HepG2 (cell line): ENCODE measurements around the gene BCAN. TPM values are rescaled to one million over a fixed set of nuclear protein-coding genes. Genes with fewer than 3 reads are reported as not detected.

Experiments used
- CBX1 ChIP-seq: IDR thresholded peaks from one replicate; pipeline ENCODE4 v1.6.1; 2016; ENCODE audit warnings: antibody characterized with exemption, low read depth
- DPF2 ChIP-seq: sonication (generic); formaldehyde crosslinking; IDR thresholded peaks from 2 replicates; pipeline ENCODE4 v1.4.0; 2020; ENCODE audit warnings: mild to moderate bottlenecking, low read depth, missing genetic modification reagents, borderline replicate concordance
- HIC2 ChIP-seq: sonication (generic); formaldehyde crosslinking; IDR thresholded peaks from 2 replicates; pipeline ENCODE4 v1.9.0; 2022; ENCODE audit warnings: low read depth, missing genetic modification reagents
- HNF4A ChIP-seq: sonication (generic); formaldehyde crosslinking; IDR thresholded peaks from 2 replicates; pipeline ENCODE4 v1.4.0; 2020; ENCODE audit warnings: missing genetic modification reagents
- KIAA2018 ChIP-seq: sonication (generic); formaldehyde crosslinking; IDR thresholded peaks from 2 replicates; pipeline ENCODE4 v1.5.0; 2020; ENCODE audit warnings: mild to moderate bottlenecking, missing genetic modification reagents, borderline replicate concordance
- KLF13 ChIP-seq: sonication (generic); formaldehyde crosslinking; IDR thresholded peaks from 2 replicates; pipeline ENCODE4 v1.4.0; 2020; ENCODE audit warnings: mild to moderate bottlenecking, missing genetic modification reagents
- MAZ ChIP-seq, 2 experiments: sonication (generic) in 1 of 2; formaldehyde crosslinking in 1 of 2; IDR thresholded peaks; 2 replicates each; pipeline versions ENCODE4 v1.5.0 to v1.6.1; 2012 to 2020; ENCODE audit warnings: low read depth in 2 of 2, mild to moderate bottlenecking in 2 of 2, borderline replicate concordance in 1 of 2, improper control_type of control experiment in 1 of 2, low read length in 1 of 2, missing genetic modification reagents in 1 of 2, moderate library complexity in 1 of 2
- MIER2 ChIP-seq: IDR thresholded peaks from 2 replicates; pipeline ENCODE4 v1.6.1; 2016; ENCODE audit warnings: missing biosample characterization, missing genetic modification reagents
- PCBP1 ChIP-seq: fragments of 200-400 bp; formaldehyde crosslinking; IDR thresholded peaks from 2 replicates; pipeline ENCODE4 v1.6.1; 2017; ENCODE audit warnings: mild to moderate bottlenecking, low read depth, low read length, borderline replicate concordance
- PRMT3 ChIP-seq: sonication (generic); formaldehyde crosslinking; IDR thresholded peaks from 2 replicates; pipeline ENCODE4 v1.8.1; 2022; ENCODE audit warnings: low read depth, mild to moderate bottlenecking, moderate library complexity, missing genetic modification reagents, borderline replicate concordance
- RFX3 ChIP-seq: IDR thresholded peaks from 2 replicates; pipeline ENCODE4 v1.6.1; 2016; ENCODE audit warnings: missing biosample characterization, missing genetic modification reagents
- SIN3B ChIP-seq: fragments of 150-350 bp; IDR thresholded peaks from 2 replicates; pipeline ENCODE4 v1.6.1; 2014; ENCODE audit warnings: low read length
- TBL1XR1 ChIP-seq: fragments of 150-350 bp; IDR thresholded peaks from 2 replicates; pipeline ENCODE4 v1.6.1; 2014; ENCODE audit warnings: borderline replicate concordance, low read length; ENCODE audit not compliant: partially characterized antibody
- TFDP1 ChIP-seq: IDR thresholded peaks from 2 replicates; pipeline ENCODE4 v1.6.1; 2016; ENCODE audit warnings: missing compliant biosample characterization, missing genetic modification reagents, borderline replicate concordance
- ZFY ChIP-seq: sonication (generic); formaldehyde crosslinking; IDR thresholded peaks from 2 replicates; pipeline ENCODE4 v1.4.0; 2020; ENCODE audit warnings: missing genetic modification reagents
- ZNF30 ChIP-seq: sonication (generic); formaldehyde crosslinking; IDR thresholded peaks from 2 replicates; pipeline ENCODE4 v1.5.0; 2020; ENCODE audit warnings: mild to moderate bottlenecking, missing genetic modification reagents
- ZNF331 ChIP-seq: sonication (generic); formaldehyde crosslinking; IDR thresholded peaks from 2 replicates; pipeline ENCODE4 v1.4.0; 2020; ENCODE audit warnings: missing genetic modification reagents
- ZSCAN29 ChIP-seq: sonication (generic); formaldehyde crosslinking; conservative IDR thresholded peaks from 2 replicates; pipeline ENCODE4 v1.4.0; 2020; ENCODE audit warnings: mild to moderate bottlenecking, missing genetic modification reagents
- ZSCAN9 ChIP-seq: IDR thresholded peaks from 2 replicates; pipeline ENCODE4 v1.6.1; 2016; ENCODE audit warnings: borderline replicate concordance
- polyA plus RNA-seq, 8 experiments: library from polyadenylated mRNA; depleted of rRNA in 3 of 8; stranded (reverse) in 7 of 8; unstranded in 1 of 8; fragments of >200 nt; fragmentation: Illumina TruSeq in 4 of 8; extraction: Trizol in 4 of 8; gene quantifications; 2 replicates each; pipeline versions ENCODE4 v1.2.1 to v1.2.3, GENCODE V29; 2011 to 2016; ENCODE audit warnings: low read depth in 4 of 8, missing spikeins in 1 of 8, mixed read lengths in 1 of 8; ENCODE audit not compliant: insufficient read depth in 1 of 8
- total RNA-seq, 5 experiments: library from RNA; depleted of rRNA; stranded (reverse); fragments of >200 nt; fragmentation: Illumina TruSeq; extraction: Trizol; gene quantifications; 2 replicates each; pipeline ENCODE4 v1.2.3, GENCODE V29; 2016; ENCODE audit warnings: low read depth in 1 of 5

BCAN gene
- total and polyA plus RNA-seq, 2 of the 13 experiments (the other 11 are each of a cell fraction or from before 2014, with no cell fraction given) = not detected

GRCh38 chr1:156601122-156601830 lies 40.6 kb upstream of the BCAN start, which contains the start of gene GPATCH4 (continued):
- TF ChIP-seq KIAA2018 (no peak), MAZ (IDR thresholded peaks at IDR 0.05; ENCODE audit: borderline replicate concordance, low read depth, low read length) (no peak), MAZ (CRISPR knock-in tag; IDR thresholded peaks at IDR 0.05; ENCODE audit: low read depth) (peak; percentile 62), TBL1XR1 (no peak), MIER2 (CRISPR knock-in tag) (no peak), SIN3B (peak; percentile 73; the same call in 1 of the 2 replicates), ZNF30 (no peak), TFDP1 (peak; percentile 78; the same call in 1 of the 2 replicates), HNF4A (CRISPR knock-in tag) (no peak), PRMT3 (CRISPR knock-in tag) (peak; percentile 72; the same call in 1 of the 2 replicates), KLF13 (CRISPR knock-in tag) (no peak), ZSCAN29 (CRISPR knock-in tag) (peak; percentile 72; the same call in 1 of the 2 replicates), ZNF331 (CRISPR knock-in tag) (no peak), ZFY (CRISPR knock-in tag) (peak; percentile 62), CBX1 (no peak), PCBP1 (no peak), DPF2 (CRISPR knock-in tag) (no peak), RFX3 (CRISPR knock-in tag) (peak; percentile 73), ZSCAN9 (peak; percentile 81), HIC2 (no peak)
